ENCODE data around the gene CALHM6. TPM values are rescaled to one million over a fixed set of nuclear protein-coding genes. Genes with fewer than 3 reads are reported as not detected.

CALHM6 gene
- total RNA-seq, 1 experiment from 2014 or later = 0.44 TPM

DNA sequence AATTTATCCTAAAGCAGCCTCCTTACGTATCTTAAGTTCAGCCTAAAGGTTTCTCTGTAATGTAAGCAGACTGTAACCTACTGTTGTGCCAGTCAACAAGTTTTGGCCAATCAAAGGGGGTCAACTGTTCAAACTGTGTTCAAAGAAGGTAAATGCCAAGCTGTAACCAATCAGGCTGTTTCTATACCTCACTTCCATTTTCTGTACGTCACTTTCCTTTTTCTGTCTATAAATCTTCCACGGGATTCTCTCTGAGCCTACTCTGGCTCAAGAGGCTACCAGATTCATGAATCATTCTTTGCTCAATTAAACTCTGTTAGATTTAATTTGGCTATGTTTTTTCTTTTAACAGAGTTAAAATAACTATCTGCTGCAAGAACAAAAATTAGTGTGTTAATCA is 5.1 kb upstream of the CALHM6 start (continued):
- TF ChIP-seq ZBTB43 (CRISPR knock-in tag; IDR thresholded peaks at IDR 0.05) (no peak), ZNF138 (CRISPR knock-in tag; conservative IDR thresholded peaks at IDR 0.05) (no peak), ERG (CRISPR knock-in tag; IDR thresholded peaks at IDR 0.05) (no peak), ZNF232 (CRISPR knock-in tag; IDR thresholded peaks at IDR 0.05) (no peak)

GRCh38 chr6:116456927-116457326 is 4.2 kb upstream of the CALHM6 start:
- no peak overlapping the region for H3K4me3 Mint-ChIP-seq
- no peaks in the 10 kb centered on the region for H3K36me3 Mint-ChIP-seq
- ATAC-seq = no peak
- CTCF ChIA-PET = no interaction called here
- POLR2A ChIA-PET = no interaction called here
- no peak for DNase-seq (ENCODE audit: low spot score)
- H3K27me3 Mint-ChIP-seq (ENCODE audit: low read depth) = peaks cover 44% of the 10 kb centered on the region
- peaks cover 5% of the 10 kb centered on the region; the same call in 1 of the 2 replicates for H3K4me1 Mint-ChIP-seq
- TF ChIP-seq E2F1 (CRISPR knock-in tag; IDR thresholded peaks at IDR 0.05) (no peak), ZNF671 (CRISPR knock-in tag; IDR thresholded peaks at IDR 0.05) (no peak), MXD4 (CRISPR knock-in tag; IDR thresholded peaks at IDR 0.05; ENCODE audit: borderline replicate concordance) (no peak), ZNF138 (CRISPR knock-in tag; conservative IDR thresholded peaks at IDR 0.05) (no peak), NFYB (CRISPR knock-in tag; conservative IDR thresholded peaks at IDR 0.05; ENCODE audit: low read depth) (no peak), STAT6 (CRISPR knock-in tag; conservative IDR thresholded peaks at IDR 0.05; ENCODE audit: low read depth) (no peak), RELA (CRISPR knock-in tag; IDR thresholded peaks at IDR 0.05; ENCODE audit: borderline replicate concordance) (no peak), CBFB (CRISPR knock-in tag; IDR thresholded peaks at IDR 0.05; ENCODE audit: low read depth) (no peak)
- TF ChIP-seq, protein P1, sequence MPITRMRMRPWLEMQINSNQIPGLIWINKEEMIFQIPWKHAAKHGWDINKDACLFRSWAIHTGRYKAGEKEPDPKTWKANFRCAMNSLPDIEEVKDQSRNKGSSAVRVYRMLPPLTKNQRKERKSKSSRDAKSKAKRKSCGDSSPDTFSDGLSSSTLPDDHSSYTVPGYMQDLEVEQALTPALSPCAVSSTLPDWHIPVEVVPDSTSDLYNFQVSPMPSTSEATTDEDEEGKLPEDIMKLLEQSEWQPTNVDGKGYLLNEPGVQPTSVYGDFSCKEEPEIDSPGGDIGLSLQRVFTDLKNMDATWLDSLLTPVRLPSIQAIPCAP (CRISPR knock-in tag; IDR thresholded peaks at IDR 0.05) = no peak
- TF ChIP-seq, protein P2, sequence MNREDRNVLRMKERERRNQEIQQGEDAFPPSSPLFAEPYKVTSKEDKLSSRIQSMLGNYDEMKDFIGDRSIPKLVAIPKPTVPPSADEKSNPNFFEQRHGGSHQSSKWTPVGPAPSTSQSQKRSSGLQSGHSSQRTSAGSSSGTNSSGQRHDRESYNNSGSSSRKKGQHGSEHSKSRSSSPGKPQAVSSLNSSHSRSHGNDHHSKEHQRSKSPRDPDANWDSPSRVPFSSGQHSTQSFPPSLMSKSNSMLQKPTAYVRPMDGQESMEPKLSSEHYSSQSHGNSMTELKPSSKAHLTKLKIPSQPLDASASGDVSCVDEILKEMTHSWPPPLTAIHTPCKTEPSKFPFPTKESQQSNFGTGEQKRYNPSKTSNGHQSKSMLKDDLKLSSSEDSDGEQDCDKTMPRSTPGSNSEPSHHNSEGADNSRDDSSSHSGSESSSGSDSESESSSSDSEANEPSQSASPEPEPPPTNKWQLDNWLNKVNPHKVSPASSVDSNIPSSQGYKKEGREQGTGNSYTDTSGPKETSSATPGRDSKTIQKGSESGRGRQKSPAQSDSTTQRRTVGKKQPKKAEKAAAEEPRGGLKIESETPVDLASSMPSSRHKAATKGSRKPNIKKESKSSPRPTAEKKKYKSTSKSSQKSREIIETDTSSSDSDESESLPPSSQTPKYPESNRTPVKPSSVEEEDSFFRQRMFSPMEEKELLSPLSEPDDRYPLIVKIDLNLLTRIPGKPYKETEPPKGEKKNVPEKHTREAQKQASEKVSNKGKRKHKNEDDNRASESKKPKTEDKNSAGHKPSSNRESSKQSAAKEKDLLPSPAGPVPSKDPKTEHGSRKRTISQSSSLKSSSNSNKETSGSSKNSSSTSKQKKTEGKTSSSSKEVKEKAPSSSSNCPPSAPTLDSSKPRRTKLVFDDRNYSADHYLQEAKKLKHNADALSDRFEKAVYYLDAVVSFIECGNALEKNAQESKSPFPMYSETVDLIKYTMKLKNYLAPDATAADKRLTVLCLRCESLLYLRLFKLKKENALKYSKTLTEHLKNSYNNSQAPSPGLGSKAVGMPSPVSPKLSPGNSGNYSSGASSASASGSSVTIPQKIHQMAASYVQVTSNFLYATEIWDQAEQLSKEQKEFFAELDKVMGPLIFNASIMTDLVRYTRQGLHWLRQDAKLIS (CRISPR knock-in tag; IDR thresholded peaks at IDR 0.05; ENCODE audit: borderline replicate concordance) = no peak
- H3K27ac Mint-ChIP-seq = no peak overlapping the region
- H3K9me3 Mint-ChIP-seq = no peaks in the 10 kb centered on the region
